WTC11 (cell line): ENCODE data around the gene GIGYF1. TPM values are rescaled to one million over a fixed set of nuclear protein-coding genes. Genes with fewer than 3 reads are reported as not detected.

Source experiments
- ATAC-seq: fragments of 200-7000 bp; cut with Tn5 transposase; 2 replicates; pipeline ENCODE4 v1.10.0; 2021; ENCODE audit warnings: mild to moderate bottlenecking, moderate library complexity
- CTCF ChIA-PET: fragments of 300-600 bp; sonication (Branson Sonifier 250); formaldehyde crosslinking; loops from one replicate; lab custom pipeline; 2021; ENCODE audit warnings: antibody characterized with exemption; lab: Charles Lee
- POLR2A ChIA-PET: fragments of 350-600 bp; sonication (Branson Sonifier 250); formaldehyde crosslinking; loops from one replicate; lab custom pipeline; 2021; ENCODE audit warnings: antibody characterized with exemption; lab: Charles Lee
- DNase-seq: peaks from one replicate; pipeline ENCODE4 v3.0.0; 2021; ENCODE audit warnings: low spot score
- H3K27ac Mint-ChIP-seq: 2 replicates; pipeline ENCODE4 v1.8.0; 2021; ENCODE audit warnings: mixed read lengths
- H3K27me3 Mint-ChIP-seq: 2 replicates; pipeline ENCODE4 v1.8.0; 2021; ENCODE audit warnings: low read depth, mild to moderate bottlenecking, moderate library complexity, mixed read lengths
- H3K36me3 Mint-ChIP-seq: 2 replicates; pipeline ENCODE4 v1.8.0; 2021; ENCODE audit warnings: mixed read lengths
- H3K4me1 Mint-ChIP-seq: 2 replicates; pipeline ENCODE4 v1.8.0; 2022; ENCODE audit warnings: mixed read lengths
- H3K4me3 Mint-ChIP-seq: 2 replicates; pipeline ENCODE4 v1.8.0; 2021; ENCODE audit warnings: mild to moderate bottlenecking, moderate library complexity, mixed read lengths
- H3K9me3 Mint-ChIP-seq: 2 replicates; pipeline ENCODE4 v1.8.0; 2021; ENCODE audit warnings: mixed read lengths
- CREB1 ChIP-seq: sonication (generic); formaldehyde crosslinking; IDR thresholded peaks from 2 replicates; pipeline ENCODE4 v1.8.0; 2023; ENCODE audit warnings: mild to moderate bottlenecking, missing genetic modification reagents
- CTCF ChIP-seq: fragments of 200-600 bp; IDR thresholded peaks from 2 replicates; pipeline ENCODE4 v1.8.0; 2022; ENCODE audit warnings: antibody characterized with exemption
- E2F5 ChIP-seq: sonication (generic); formaldehyde crosslinking; IDR thresholded peaks from 2 replicates; pipeline ENCODE4 v1.8.1; 2022; ENCODE audit warnings: mild to moderate bottlenecking, moderate library complexity, missing genetic modification reagents
- ELF4 ChIP-seq: sonication (generic); formaldehyde crosslinking; IDR thresholded peaks from 2 replicates; pipeline ENCODE4 v1.8.1; 2022; ENCODE audit warnings: low read depth, mild to moderate bottlenecking, moderate library complexity, missing genetic modification reagents
- FOXP4 ChIP-seq: sonication (generic); formaldehyde crosslinking; IDR thresholded peaks from 2 replicates; pipeline ENCODE4 v1.8.0; 2022; ENCODE audit warnings: mild to moderate bottlenecking, missing genetic modification reagents
- KAT7 ChIP-seq: sonication (generic); formaldehyde crosslinking; IDR thresholded peaks from 2 replicates; pipeline ENCODE4 v1.8.1; 2023; ENCODE audit warnings: missing genetic modification reagents, mild to moderate bottlenecking, borderline replicate concordance
- PRRX2 ChIP-seq: fragments of 250-450 bp; sonication (Bioruptor Pico); IDR thresholded peaks from 2 replicates; pipeline ENCODE4 v1.8.0; 2021; ENCODE audit warnings: mild to moderate bottlenecking
- TCF7 ChIP-seq: sonication (generic); formaldehyde crosslinking; IDR thresholded peaks from 2 replicates; pipeline ENCODE4 v1.8.0; 2022; ENCODE audit warnings: mild to moderate bottlenecking, low read depth, missing genetic modification reagents, moderate library complexity
- TEAD1 ChIP-seq: sonication (generic); formaldehyde crosslinking; IDR thresholded peaks from 2 replicates; pipeline ENCODE4 v1.8.0; 2022; ENCODE audit warnings: mild to moderate bottlenecking, missing genetic modification reagents
- TP53 ChIP-seq: sonication (generic); formaldehyde crosslinking; IDR thresholded peaks from 2 replicates; pipeline ENCODE4 v1.8.1; 2023; ENCODE audit warnings: mild to moderate bottlenecking, missing genetic modification reagents
- USF2 ChIP-seq: sonication (generic); formaldehyde crosslinking; IDR thresholded peaks from 2 replicates; pipeline ENCODE4 v1.8.1; 2023; ENCODE audit warnings: mild to moderate bottlenecking, missing genetic modification reagents, moderate library complexity
- ZBTB43 ChIP-seq: sonication (generic); formaldehyde crosslinking; IDR thresholded peaks from 2 replicates; pipeline ENCODE4 v1.8.1; 2023; ENCODE audit warnings: mild to moderate bottlenecking, missing genetic modification reagents
- ZNF219 ChIP-seq: sonication (generic); formaldehyde crosslinking; IDR thresholded peaks from 2 replicates; pipeline ENCODE4 v1.8.0; 2023; ENCODE audit warnings: missing genetic modification reagents, mild to moderate bottlenecking, borderline replicate concordance
- ZSCAN18 ChIP-seq: fragments of 250-450 bp; sonication (Bioruptor Pico); IDR thresholded peaks from 2 replicates; pipeline ENCODE4 v2.1.2; 2022; ENCODE audit warnings: mild to moderate bottlenecking, moderate library complexity
- total RNA-seq: library from RNA; stranded (reverse); gene quantifications from 3 replicates; pipeline ENCODE4 v1.2.3, GENCODE V29; 2021
- TF ChIP-seq, protein P1 (sequence below): sonication (generic); formaldehyde crosslinking; IDR thresholded peaks from 2 replicates; pipeline ENCODE4 v1.8.0; 2022; ENCODE audit warnings: mild to moderate bottlenecking, missing genetic modification reagents
- TF ChIP-seq, protein P2 (sequence below): sonication (generic); formaldehyde crosslinking; IDR thresholded peaks from 2 replicates; pipeline ENCODE4 v1.8.0; 2022; ENCODE audit warnings: mild to moderate bottlenecking, missing genetic modification reagents
- TF ChIP-seq, protein P3 (sequence below): sonication (generic); formaldehyde crosslinking; IDR thresholded peaks from 2 replicates; pipeline ENCODE4 v1.8.0; 2023; ENCODE audit warnings: missing genetic modification reagents, mild to moderate bottlenecking, borderline replicate concordance

The GIGYF1 gene
- total RNA-seq, 1 experiment from 2014 or later, result 130 TPM

DNA sequence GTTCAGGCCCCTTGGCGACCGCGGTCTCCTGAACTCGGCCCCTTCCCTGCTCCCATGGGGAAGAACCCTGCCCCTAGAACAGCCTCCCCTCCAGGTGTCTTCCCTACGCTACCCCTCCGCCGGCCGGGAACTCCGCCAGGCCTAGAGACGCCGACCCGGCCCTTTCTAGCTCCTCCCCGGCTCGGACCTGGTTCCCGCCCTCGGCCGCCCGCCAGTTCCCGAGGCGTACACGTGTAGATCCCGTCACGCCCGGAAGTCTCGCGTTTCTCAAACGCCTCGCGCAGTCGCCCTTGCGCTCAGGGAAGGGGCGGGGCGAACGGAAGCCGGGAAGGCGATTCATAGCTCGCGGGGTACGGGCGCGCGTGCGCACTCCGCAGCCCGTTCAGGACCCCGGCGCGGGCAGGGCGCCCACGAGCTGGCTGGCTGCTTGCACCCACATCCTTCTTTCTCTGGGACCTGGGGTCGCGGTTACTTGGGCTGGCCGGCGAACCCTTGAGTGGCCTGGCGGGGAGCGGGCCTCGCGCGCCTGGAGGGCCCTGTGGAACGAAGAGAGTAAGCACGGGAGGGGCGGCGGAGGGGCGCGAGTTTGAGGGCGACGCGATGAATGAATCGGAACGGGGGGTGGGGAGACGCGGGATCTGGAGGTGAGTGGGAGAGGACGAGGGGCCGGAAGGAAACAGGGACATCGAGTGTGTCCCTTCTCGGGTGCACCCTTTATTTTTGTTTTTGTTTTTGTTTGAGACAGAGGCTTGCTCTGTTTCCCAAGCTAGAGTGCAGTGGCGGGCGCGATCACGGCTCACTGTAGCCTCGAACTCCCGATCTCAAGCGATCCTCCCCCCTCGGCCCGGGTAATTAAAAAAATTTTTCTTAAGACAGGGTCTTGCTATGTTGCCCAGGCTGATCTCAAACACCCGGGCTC, 12.0 kb upstream of the GIGYF1 start, which contains the start of gene POP7 (continued):
- TF ChIP-seq ZSCAN18 (CRISPR knock-in tag), result no peak
- peak; percentile 57; the same call in 1 of the 2 replicates for TF ChIP-seq ZBTB43
- TF ChIP-seq PRRX2 (CRISPR knock-in tag), result no peak
- no peak for TF ChIP-seq CREB1 (CRISPR knock-in tag)
- TF ChIP-seq TEAD1 (CRISPR knock-in tag), result peak; percentile 72
- TF ChIP-seq, protein P1, sequence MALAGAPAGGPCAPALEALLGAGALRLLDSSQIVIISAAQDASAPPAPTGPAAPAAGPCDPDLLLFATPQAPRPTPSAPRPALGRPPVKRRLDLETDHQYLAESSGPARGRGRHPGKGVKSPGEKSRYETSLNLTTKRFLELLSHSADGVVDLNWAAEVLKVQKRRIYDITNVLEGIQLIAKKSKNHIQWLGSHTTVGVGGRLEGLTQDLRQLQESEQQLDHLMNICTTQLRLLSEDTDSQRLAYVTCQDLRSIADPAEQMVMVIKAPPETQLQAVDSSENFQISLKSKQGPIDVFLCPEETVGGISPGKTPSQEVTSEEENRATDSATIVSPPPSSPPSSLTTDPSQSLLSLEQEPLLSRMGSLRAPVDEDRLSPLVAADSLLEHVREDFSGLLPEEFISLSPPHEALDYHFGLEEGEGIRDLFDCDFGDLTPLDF (CRISPR knock-in tag), result no peak
- TF ChIP-seq TCF7 (CRISPR knock-in tag), result peak; percentile 66; the same call in 1 of the 2 replicates
- TF ChIP-seq USF2, result peak; percentile 77
- TF ChIP-seq, protein P2, sequence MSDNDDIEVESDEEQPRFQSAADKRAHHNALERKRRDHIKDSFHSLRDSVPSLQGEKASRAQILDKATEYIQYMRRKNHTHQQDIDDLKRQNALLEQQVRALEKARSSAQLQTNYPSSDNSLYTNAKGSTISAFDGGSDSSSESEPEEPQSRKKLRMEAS (CRISPR knock-in tag), result peak; percentile 92
- no peak for TF ChIP-seq ZNF219 (CRISPR knock-in tag)
- TF ChIP-seq E2F5 (CRISPR knock-in tag), result peak; percentile 98

GRCh38 chr7:100705320-100705752, 11.3 kb upstream of the GIGYF1 start:
- peak; percentile 73 for ATAC-seq
- DNase-seq, result peak; percentile 90
- ChIA-PET CTCF (interaction anchor here (0.6 to 6.3 kb wide), 81 partner anchors 8 to 549 kb away, joined by 3 to 119 read pairs (median 6); partner anchors contain the start of genes ACTL6B, AGFG2, EPHB4 and EPO), POLR2A (interaction anchor here (0.5 to 2.3 kb wide), 24 partner anchors 11 to 524 kb away, joined by 3 to 30 read pairs (median 4); partner anchors contain the start of genes AGFG2, EPHB4, EPO and FBXO24)
- H3K27me3 Mint-ChIP-seq, result no peaks in the 10 kb centered on the region
- peak overlapping the region; percentile 96 for H3K4me3 Mint-ChIP-seq
- H3K36me3 Mint-ChIP-seq, result peaks cover 10% of the 10 kb centered on the region
- no peaks in the 10 kb centered on the region for H3K9me3 Mint-ChIP-seq
- H3K27ac Mint-ChIP-seq, result peak overlapping the region; percentile 82
- peaks cover 8% of the 10 kb centered on the region for H3K4me1 Mint-ChIP-seq
- TF ChIP-seq CTCF (peak; percentile 93), KAT7 (CRISPR knock-in tag) (0 out of 2 replicates have a peak, but pooled peaks have one; percentile 83), TP53 (no peak), FOXP4 (CRISPR knock-in tag) (peak; percentile 51; the same call in 1 of the 2 replicates), ELF4 (no peak)
- TF ChIP-seq, protein P2 (CRISPR knock-in tag), result peak; percentile 61; the same call in 1 of the 2 replicates
- TF ChIP-seq, protein P3, sequence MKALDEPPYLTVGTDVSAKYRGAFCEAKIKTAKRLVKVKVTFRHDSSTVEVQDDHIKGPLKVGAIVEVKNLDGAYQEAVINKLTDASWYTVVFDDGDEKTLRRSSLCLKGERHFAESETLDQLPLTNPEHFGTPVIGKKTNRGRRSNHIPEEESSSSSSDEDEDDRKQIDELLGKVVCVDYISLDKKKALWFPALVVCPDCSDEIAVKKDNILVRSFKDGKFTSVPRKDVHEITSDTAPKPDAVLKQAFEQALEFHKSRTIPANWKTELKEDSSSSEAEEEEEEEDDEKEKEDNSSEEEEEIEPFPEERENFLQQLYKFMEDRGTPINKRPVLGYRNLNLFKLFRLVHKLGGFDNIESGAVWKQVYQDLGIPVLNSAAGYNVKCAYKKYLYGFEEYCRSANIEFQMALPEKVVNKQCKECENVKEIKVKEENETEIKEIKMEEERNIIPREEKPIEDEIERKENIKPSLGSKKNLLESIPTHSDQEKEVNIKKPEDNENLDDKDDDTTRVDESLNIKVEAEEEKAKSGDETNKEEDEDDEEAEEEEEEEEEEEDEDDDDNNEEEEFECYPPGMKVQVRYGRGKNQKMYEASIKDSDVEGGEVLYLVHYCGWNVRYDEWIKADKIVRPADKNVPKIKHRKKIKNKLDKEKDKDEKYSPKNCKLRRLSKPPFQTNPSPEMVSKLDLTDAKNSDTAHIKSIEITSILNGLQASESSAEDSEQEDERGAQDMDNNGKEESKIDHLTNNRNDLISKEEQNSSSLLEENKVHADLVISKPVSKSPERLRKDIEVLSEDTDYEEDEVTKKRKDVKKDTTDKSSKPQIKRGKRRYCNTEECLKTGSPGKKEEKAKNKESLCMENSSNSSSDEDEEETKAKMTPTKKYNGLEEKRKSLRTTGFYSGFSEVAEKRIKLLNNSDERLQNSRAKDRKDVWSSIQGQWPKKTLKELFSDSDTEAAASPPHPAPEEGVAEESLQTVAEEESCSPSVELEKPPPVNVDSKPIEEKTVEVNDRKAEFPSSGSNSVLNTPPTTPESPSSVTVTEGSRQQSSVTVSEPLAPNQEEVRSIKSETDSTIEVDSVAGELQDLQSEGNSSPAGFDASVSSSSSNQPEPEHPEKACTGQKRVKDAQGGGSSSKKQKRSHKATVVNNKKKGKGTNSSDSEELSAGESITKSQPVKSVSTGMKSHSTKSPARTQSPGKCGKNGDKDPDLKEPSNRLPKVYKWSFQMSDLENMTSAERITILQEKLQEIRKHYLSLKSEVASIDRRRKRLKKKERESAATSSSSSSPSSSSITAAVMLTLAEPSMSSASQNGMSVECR (CRISPR knock-in tag), result 0 out of 2 replicates have a peak, but pooled peaks have one; percentile 78
